CD4-positive, alpha-beta T cell treated with Interferon gamma for 1 hour (primary cell): ENCODE measurements around the gene NCK2.

Experiments used
- DNase-seq: peaks from one replicate; pipeline ENCODE4 v3.0.0-alpha.2; 2020

The NCK2 gene

DNA sequence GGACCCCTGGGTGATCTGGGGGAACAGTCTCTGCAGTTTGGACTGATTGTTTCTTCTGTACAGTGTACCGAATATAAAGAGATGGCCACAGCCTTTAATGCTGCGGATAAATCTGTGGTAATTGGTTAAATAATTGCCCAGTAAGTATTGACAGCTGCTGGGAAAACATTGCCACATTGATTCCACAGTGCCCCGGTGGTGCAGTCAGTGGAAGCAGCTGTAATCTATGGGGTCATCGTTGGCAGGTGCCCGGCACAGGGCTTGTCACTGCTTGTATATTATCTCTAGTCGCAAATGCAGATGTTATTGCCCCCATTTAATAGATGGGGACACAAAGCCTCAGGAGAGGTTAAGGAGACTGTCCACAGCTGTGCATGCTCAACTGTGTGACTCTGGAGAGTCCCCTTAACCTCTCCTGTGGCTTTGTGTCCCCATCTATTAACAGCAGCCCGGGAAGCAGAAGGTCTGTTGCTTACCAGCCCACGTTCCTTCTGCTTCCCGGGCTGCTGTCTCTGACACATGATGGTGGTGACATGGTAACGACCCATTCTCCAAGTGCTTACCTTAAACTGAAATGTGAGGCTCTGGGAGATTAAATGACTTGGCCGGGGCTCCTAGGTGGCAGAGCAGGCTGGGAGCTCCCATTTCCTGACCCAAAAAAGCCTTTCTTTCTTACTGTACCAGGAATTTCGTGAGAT lies 76.9 kb downstream of the NCK2 start:
- no peak for DNase-seq

DNA sequence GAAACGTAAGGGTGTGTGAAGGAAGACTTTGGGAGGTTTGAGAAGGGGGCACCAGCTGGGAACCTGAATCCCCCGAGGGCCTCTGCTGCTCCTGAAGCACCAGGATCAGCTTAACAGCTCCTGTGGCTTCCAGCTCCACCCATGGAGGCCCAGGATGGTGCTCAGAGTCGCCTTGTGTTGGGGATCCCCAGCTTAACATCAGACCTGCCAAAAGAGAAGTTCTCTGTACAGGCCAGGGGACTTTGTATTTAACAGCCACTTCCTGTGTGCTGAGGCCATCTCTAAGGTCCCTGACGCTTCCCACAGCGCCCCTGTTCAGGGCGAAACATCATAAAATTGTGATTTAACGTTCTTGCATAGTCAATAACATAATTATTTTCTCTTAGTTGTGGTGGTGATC lies 77.5 kb downstream of the NCK2 start:
- peak; percentile 7 for DNase-seq

DNA sequence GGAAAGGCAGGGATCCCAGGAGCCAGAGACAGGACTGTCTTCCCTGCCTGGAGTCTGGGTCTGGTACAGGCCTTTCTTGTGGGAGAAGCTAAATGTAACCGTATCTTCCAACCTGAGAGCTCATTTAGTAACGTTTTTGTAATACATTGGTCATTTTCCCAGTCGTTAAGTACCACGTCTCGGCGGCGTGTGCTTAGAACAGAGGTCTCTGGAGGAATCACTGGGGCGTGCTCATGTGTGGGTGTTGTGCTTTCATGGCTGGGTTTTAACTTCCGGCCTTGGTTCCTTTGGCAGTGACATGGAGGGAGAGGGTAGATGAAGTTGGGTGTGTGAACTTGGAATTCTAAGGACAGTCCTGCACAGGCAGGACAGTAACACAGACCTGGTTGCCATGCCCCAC lies 79.7 kb downstream of the NCK2 start:
- no peak for DNase-seq

DNA sequence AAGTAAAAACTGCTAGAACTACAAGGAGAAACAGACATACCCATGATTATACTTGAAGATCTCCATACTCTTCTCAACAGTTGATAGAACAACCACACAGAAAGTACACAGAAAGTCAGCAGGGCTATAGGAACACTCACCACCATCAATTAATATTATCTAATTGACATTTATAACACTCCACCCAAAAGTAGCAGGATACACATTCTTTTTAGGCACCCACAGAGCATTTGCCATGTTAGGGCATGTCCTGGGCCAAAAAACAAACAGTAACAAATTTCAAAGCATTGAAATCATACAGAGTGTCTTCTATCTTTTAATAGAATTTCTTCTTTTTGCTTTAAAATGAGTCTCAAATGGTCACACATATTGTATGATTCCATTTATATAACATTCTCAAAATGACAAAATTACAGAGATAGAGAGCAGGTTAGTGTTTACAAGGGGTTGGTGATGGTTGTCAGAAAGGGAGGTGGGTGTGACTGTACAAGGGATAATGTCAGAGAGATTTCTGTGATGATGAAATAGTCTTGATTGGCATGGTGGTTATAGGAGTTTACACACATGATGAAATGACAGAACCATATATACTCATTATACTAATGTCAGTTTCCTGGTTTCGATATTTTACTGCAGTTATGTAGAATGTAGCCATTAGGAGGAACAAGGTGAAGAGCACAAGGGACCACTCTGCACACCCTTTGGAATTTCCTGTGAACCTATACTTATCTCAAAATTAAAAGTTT lies 82.8 kb downstream of the NCK2 start:
- DNase-seq, result no peak

DNA sequence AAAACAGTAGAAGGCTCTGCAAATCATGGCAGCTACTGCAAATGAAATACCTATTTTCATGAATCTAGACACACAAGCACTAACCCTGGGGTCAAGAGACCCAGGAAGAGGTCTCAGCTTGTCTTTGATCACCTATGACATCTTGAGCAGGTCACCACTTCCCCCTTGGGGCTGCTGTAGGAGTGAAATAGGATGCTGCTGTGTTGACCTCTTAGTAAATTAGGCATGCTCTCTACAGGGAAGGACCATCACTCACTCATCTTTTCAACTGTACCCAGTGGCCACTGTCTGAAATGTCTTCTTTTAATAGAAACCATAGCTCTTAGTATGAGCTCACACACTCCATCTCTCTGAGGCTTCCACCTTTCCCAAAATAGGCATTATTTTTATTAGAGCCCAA lies 83.8 kb downstream of the NCK2 start:
- DNase-seq, result no peak

DNA sequence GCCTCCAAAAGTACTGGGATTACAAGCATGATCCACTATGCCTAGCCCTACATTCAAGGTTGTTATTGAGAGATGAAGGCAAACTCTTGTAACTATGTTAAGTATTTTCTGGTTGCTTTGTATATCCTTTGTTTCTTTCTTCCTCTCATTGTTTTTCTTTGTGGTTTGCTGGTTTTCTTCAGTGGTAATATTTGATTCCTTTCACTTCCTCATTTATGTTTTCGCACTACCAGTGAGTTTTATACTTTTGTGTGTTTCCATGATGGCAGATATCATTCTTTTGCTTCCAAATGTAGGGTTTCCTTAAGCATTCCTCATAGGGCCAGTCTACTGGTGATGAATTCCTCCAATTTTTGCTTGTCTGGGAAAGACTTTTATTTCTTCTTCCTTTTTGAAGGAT lies 90.2 kb downstream of the NCK2 start:
- DNase-seq, result no peak

DNA sequence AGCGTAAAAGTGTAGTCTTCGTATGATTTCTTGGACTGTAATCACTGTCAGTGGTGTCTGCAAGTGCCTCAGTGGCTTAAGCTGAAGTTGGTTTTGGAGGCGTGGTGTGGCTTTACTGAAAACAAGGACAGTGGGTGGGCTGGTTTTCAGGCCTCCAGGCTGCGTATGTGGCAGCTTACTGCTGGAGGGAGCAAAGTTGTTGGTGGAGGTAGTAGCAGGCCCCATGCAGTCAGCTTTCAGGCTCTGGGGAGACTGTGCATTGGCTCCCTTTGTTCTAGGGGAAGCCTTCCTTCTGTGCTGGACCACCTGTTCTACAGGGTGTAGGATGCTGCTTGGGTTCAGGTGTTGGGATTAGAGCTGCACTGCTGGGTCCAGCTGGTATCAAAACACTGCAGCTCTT lies 91.6 kb downstream of the NCK2 start:
- DNase-seq, result no peak

DNA sequence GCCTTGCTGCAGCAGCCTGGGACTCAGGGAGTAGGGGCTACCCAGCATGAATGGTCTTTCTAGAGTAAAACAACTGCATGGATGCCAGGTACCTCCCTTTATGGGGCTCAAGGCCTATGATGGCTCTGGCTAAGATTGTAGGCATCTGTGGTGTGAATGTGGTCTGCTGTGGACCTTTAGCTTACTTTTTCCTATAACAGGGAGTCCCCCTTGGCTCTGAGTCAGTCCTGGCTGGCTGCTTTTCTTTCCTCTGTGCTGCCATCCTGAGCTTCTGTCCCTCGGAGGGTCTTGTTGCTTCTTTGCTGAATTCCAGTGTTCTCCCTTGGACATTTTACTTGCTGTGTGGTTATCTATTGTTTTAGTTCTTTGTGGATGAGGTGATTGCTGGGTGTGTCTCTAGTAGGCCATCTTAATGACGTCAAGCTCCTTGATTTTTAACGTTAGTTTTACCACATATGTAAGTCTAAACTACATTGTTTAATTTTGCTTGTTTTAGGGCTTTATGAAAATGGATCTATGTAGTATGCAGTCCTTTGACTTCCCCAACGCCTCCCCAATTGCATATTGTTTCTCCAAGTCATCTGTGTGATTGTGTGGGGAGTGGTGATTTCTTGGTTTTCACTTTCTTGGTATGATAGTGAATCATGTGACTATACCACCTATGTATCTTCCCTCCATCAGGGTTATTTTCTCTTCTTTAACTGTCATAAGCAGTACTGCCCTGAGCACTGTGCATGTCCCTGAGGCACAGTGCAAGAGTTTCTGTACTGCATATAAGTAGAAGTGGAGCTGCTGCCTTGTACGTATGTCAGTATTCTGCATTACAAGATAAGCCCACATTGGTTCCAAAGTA lies 92.4 kb downstream of the NCK2 start:
- DNase-seq, result no peak

DNA sequence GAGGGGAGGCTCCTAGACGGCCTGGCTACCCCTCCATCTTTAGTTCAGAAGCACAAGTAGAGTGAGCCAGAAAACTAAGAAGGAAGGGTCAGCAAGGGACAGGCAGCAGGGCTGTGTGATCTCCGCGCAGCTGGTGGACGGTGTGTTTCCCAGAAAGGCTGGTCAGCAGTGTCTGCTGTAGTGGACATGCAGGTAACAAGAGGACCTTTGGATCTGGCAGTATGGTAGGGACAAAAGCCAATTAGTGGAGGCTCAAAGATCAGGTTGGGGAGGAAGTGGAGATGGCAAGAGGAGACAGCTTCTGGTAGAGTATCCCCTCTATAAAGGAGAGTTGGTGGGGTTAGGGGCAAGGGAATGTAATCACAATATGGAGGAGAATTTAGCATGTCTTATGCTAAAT lies 95.1 kb downstream of the NCK2 start:
- no peak for DNase-seq

DNA sequence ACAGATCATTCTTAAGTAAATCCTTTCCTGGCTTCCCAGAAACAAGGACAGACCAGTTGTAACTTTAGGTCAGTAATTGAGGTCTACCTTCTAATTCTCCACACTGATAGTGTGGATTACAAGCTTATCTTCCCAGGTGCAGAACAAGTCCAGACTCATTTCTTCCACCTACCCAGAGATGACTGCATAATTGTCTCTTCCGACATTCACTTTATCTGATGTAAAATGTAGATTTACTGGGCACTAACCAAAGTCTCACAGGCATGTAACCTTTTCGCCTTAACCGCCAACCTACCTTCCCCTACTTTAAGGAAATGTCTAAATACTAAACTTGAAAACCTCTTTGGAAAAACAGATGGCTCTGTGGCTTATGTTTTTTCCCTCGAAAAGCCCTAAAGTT lies 96.2 kb downstream of the NCK2 start:
- DNase-seq, result no peak

DNA sequence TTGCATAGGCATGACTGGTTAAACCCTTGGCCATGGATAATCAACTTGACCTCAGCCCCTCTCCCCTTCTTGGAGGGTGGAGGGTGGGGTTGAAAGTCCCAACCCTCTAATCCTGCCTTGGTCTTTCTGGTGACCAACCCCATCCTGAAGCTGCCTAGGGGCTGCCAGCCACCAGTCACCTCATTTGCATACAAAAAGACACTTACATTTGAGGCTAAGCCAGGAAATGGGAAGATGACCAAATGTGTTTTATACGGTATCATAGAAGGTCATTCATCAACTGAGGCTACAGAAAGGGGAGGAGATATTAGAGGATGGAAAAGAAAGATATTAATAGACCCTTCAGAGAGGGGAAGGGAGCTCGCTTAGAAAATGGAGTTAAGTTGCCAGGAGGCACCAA lies 96.8 kb downstream of the NCK2 start:
- no peak for DNase-seq

DNA sequence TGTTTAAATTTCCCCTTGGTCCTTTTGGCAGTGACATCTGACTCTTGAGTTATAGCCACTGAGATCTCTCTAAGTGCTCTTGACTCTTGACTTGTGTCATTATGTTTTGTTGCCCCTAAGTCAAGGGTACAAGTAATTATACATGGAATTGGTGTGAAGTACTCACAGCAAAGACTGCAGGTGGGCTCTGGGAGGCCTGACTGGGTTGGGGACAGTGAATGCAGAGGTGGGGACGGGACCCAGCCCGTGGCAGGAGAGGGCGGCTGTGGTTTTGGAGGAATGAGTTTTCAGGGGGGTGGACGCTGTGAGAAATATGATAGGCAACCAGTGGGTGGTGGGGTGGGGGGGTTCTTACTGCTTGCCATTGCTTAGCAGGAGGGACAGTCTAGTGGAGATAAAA lies 97.8 kb downstream of the NCK2 start:
- no peak for DNase-seq

DNA sequence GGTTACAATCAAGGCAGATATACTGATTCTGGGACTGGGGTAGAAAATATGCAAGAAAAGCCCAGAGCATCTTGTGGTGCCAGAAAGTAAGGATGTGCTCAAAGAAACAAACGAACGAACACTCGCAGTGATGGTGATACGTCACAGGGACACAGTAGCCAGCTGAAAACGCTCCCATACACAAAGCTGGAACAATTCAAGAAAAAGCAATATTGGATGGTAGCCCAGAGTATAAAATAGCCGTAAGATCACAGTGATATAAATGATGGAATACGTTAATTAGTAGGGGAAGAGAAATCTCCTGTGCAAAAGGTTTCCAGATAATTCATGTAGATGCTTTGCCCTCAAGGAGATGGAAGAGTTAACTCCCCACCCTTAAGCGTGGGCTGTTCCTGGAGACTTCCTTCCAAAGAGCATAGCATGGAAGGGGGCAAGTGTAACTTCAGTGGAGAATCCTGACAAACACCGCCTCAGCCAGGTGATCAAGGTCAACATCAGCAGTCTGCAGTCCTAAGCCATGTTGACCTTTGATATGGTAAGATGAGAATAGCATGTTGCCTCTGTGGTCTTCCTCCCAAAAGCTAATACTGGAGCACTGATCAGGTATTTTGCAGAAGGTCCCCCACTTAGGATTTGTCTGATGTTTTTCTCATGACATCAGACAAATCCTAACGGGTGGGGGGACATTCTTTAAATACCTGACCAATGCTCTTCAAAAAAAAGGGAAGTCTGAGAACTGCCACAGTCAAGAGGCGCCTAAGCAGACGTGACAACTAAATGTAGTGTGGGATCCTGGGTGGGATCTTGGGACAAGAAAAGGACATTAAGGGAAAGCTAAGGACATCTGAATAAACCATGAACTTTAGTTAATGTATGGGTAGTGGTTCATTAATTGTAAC lies 99.0 kb downstream of the NCK2 start:
- no peak for DNase-seq

DNA sequence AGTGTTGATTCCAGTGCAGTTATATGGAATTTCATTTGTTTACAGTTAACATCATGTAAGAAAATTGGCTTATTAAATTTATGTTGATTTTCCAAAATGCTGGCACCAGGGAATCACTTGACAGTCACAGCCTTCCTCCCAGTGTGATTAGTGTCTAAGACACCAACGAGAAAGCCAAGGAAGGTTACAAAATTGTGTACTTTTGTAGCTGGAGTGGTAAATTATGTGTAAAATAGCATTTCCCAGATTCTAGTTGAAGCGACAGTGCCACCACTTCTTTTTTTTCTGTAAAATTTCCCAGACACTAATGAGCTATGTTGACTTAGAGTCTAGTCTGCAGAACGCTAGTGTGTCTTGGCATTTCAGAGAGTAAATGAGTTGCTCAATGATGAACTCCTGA lies 101.3 kb downstream of the NCK2 start:
- DNase-seq, result no peak

DNA sequence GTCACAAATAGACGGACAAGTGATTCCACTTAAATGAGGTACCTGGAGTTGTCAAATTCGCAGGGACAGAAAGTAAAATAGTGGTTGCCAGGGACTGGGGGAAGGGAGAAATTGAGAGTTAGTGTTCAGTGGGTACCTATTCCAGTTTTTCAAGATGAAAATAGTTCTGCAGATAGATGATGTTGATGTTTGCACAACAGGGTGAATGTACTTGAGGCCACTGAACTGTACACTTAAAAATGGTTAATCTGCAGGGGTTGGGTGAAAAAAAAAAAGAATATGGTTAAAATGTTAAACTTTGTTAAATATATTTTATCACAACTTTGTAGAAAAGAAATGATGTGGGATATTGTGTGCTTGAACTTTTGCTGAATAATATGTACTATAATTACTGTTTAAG lies 102.3 kb downstream of the NCK2 start:
- no peak for DNase-seq

DNA sequence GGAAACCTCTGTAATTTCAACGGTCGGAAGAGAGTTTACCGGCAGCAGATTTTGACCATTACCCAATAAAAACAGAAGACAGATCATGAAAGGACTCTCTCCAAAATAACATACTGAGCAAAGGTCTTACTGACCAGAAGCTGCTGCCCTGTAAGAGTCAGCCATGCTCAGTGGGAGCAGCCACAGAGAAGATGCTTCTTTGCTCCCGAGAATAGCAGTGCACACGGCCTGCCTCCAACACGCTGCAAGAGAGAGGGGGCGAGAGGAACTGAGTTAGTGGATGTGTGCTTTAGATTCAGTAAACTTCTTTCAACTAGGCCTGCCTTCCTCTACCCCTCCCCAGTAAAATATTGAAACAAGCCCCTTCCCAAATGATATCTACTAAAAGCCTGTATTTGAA lies 103.7 kb downstream of the NCK2 start:
- DNase-seq, result no peak

DNA sequence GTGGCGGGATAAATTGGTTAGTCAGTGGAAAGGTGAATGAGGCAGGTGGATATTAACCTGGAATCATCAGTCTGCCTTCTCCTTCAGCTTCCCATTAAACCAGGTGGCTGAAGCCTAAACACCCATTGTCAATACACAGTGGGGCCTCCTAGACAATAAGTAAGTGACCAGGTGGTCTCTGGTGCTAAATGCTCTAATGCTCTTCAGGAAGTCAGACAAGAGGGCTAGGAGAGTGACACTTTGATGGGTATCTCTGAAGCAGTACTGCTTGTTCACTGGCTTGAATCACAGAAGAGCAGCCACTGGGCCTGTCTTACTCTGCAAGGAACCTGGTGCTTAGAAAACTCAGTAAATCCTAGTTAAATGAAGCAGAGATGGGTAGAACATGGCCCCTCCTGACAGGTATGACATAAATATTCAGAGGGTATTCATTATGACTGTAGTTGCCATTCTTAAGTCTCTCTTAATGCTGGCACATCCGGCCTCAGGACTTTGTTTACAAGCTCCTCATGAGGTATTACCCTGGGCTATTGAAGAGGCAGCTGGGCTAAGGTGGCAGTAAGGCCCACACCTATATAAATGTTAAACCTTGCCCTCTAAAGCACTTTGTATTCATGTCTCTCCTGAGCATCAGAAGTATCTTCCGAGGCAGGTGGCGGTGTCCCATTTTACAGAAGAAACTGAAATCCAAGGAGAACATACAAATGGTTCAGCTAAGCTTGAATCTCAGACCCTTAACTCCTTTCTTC lies 104.9 kb downstream of the NCK2 start:
- DNase-seq, result no peak

DNA sequence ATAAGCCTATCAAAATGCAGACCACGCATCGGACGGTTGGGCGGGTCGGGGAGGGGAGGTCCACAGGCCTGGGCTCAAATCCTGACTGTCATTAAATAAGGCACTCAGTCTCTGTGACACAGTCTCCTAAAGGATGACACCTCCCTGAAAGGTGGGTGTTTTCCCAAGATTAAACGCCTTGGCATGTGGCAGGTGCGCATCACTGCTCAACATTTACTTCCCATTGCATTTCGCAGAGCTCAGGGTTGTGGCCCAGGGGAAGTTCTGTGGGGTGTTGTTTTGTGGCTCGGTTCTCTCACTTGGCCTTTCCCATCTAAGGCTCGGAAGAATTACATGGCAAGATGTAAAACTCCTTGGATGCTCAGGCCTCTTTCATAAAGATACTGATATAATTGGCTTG lies 107.4 kb downstream of the NCK2 start:
- DNase-seq, result no peak

DNA sequence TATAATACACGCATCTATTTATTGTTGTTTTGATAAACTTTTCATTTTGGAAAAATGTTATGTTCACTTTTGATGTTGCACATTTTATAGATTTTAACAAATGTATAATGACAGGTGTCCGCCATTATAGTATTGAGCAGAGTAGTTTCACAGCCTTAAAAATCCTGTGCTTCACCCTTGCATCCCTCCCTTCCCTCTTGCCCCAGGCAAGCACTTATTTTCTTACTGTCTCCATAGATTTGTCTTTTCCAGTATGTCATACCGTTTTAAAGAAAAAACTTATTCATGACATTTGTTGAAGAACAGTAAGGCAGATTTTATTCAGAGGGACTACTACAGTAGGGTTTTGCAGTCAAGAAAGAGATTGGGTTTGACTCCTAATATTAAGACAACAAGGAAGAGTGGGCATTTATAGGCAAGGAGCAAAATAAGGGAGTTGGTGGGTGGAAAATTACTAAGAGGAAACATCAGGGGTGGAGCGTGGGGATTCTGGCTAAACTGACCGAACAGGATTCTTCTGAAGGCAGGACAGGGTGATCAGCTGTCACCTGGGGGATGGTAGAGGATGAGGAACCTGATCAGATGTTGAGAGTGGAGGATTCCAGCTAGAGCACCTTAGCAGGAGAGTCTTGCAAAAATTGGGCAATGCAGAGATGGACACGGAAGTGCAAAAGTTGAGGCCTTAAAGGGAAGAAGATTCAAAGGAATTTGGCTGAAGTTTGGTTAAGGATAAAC lies 108.8 kb downstream of the NCK2 start:
- no peak for DNase-seq

DNA sequence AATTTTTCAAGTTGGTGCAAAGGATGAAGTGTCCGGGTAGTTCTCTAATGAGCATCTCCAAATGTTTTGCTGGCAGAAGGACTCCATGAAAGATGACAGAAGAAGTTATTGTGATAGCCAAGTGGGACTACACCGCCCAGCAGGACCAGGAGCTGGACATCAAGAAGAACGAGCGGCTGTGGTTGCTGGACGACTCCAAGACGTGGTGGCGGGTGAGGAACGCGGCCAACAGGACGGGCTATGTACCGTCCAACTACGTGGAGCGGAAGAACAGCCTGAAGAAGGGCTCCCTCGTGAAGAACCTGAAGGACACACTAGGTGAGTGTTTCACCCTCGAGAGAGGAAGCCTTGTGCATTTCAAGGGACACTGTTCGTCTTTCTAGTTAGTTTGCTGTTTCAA lies 110.3 kb downstream of the NCK2 start:
- DNase-seq, result no peak

DNA sequence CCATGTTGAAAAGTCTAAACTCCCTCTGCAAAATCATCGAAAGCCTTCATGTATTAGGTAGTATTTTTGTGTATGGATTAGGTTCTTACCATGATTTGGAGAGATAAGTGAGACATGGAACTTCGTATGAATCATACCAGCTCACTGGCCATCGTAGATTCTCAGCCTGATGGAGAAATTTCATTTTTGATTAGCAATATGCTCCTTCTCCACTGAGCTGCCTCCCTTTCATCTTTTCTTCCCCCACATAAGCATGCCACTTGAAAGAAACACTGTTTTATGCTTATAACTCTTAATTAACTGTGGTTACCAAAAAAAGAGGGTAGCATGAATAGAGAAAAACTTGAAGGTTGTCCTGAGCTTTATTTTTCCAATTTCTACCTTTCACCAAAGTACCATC lies 111.9 kb downstream of the NCK2 start:
- no peak for DNase-seq
